HG02678 (cell line): ENCODE results near the gene UNC13C.
"Not testable (repeated sequence)": the region's sequence is repeated elsewhere in the genome, so short reads cannot be mapped to it uniquely, and the experiment has no call there.

ENCODE experiments used
- ATAC-seq: cut with Tn5 transposase; IDR thresholded peaks from one replicate; pipeline ENCODE4 v1.9.1; 2021; ENCODE audit warnings: mild to moderate bottlenecking, moderate library complexity; ENCODE audit not compliant: unreplicated experiment

UNC13C gene

GRCh38 chr15:53978253-53978906, at the start of gene UNC13C:
Gene UNC13C (plus strand): TSS chr15:53978441. CDS start chr15:54012904, 34,463 bp downstream.
- no peak for ATAC-seq

- ATAC-seq = no peak
These were observed 42.1 kb upstream of the UNC13C start for GRCh38 chr15:53936137-53936536.

GRCh38 chr15:53937632-53938031, 40.6 kb upstream of the UNC13C start:
- not testable (repeated sequence) for ATAC-seq

- no peak for ATAC-seq
These were observed 27.7 kb upstream of the UNC13C start for GRCh38 chr15:53950572-53950971.

- ATAC-seq = no peak
These were observed 22.8 kb upstream of the UNC13C start for GRCh38 chr15:53955396-53955795.

GRCh38 chr15:53962646-53963561, 15.3 kb upstream of the UNC13C start:
- no peak for ATAC-seq

GRCh38 chr15:53963801-53964200, 14.4 kb upstream of the UNC13C start:
- no peak for ATAC-seq

GRCh38 chr15:53974121-53974520, 4.1 kb upstream of the UNC13C start:
- ATAC-seq = no peak

GRCh38 chr15:53974813-53975212, 3.4 kb upstream of the UNC13C start:
- no peak for ATAC-seq

- ATAC-seq = no peak
These were observed 1.3 kb upstream of the UNC13C start for GRCh38 chr15:53976844-53977392.

- no peak for ATAC-seq
These were observed 979 bp downstream of the UNC13C start for GRCh38 chr15:53979051-53979788.

GRCh38 chr15:53980021-53980420, 1.8 kb downstream of the UNC13C start:
- no peak for ATAC-seq

- ATAC-seq = no peak
These were observed 3.9 kb downstream of the UNC13C start for GRCh38 chr15:53982071-53982680.

GRCh38 chr15:53982876-53983275, 4.6 kb downstream of the UNC13C start:
- no peak for ATAC-seq

- no peak for ATAC-seq
These were observed 6.0 kb downstream of the UNC13C start for GRCh38 chr15:53984221-53984620.

GRCh38 chr15:53985562-53985961, 7.3 kb downstream of the UNC13C start:
- ATAC-seq = no peak

GRCh38 chr15:53987480-53987879, 9.2 kb downstream of the UNC13C start:
- no peak for ATAC-seq

GRCh38 chr15:54007256-54007655, 29.0 kb downstream of the UNC13C start:
- no peak for ATAC-seq

- ATAC-seq = no peak
These were observed 33.4 kb downstream of the UNC13C start for GRCh38 chr15:54011656-54012055.

GRCh38 chr15:54014067-54014655, 35.9 kb downstream of the UNC13C start:
- no peak for ATAC-seq
